ENCODE data around the gene CFAP119.

DNA sequence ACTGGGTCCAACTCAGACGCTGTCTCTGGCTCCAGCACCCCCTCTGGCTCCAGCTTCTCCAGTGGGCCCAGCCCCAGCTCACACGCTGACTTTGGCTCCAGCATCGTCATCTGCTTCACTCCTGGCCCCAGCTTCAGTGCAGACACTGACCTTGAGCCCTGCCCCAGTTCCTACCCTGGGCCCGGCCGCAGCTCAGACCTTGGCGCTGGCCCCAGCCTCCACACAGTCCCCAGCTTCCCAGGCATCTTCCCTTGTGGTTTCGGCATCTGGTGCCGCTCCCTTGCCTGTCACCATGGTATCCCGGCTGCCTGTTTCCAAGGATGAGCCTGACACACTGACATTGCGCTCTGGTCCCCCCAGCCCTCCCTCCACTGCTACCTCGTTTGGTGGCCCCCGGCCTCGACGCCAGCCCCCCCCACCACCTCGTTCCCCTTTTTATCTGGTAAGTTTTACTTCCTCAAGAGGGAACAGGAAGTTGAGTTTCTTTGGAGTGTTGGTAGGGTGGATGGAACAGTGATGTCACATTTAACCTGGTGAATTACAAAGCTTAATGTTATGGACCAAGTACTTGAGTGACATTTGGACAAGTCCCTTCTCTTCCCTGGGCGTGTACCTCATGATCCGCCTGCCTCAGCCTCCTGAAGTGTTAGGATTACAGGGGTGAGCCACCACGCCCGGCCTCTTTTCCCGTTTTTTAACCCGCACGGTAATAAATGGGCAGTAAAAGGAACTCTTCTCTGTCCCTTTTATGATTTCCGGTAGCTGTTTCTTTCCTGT is 37.0 kb downstream of the CFAP119 start:
- TF ChIP-seq FOS (IDR thresholded peaks at IDR 0.05; ENCODE audit: borderline replicate concordance, extremely low read depth, insufficient read length) (no peak), CTCF (IDR thresholded peaks at IDR 0.05 in 2 of 3, conservative IDR thresholded peaks at IDR 0.05 in 1 of 3; ENCODE audit: control insufficient read depth in 2 of 3, extremely low read depth in 1 of 3, insufficient read depth in 1 of 3, low read depth in 3 of 3, low read length in 3 of 3) (no peak), POLR2AphosphoS5 (IDR thresholded peaks at IDR 0.05; ENCODE audit: low read length) (no peak)

Measured in GM12878 (cell line).